Transverse colon (tissue), 4 donors: ENCODE measurements around the gene GLI3.

ENCODE experiments used
- CTCF ChIP-seq, 5 experiments: fragments of 200-600 bp in 3 of 5; fragments of 450-650 bp in 2 of 5; sonication (generic) in 3 of 5; IDR thresholded peaks; 1 replicate in 2 of 5; 2 replicates in 3 of 5; pipeline ENCODE4 v1.5.1; 2016 to 2017; ENCODE audit warnings: antibody characterized with exemption in 5 of 5, inconsistent platforms in 3 of 5, mild to moderate bottlenecking in 2 of 5, moderate library complexity in 1 of 5
- EP300 ChIP-seq: sonication (generic); formaldehyde crosslinking; IDR thresholded peaks from one replicate; pipeline ENCODE4 v1.6.1; 2017; ENCODE audit warnings: antibody characterized with exemption, low read depth
- POLR2AphosphoS5 ChIP-seq, 3 donors: sonication (generic); formaldehyde crosslinking; IDR thresholded peaks; one replicate each; pipeline ENCODE4 v1.6.1; 2016; ENCODE audit warnings: antibody characterized with exemption in 3 of 3

GRCh38 chr7:42035210-42035609, 201.8 kb downstream of the GLI3 start:
- TF ChIP-seq EP300: no peak
- no peak for TF ChIP-seq CTCF (IDR thresholded peaks at IDR 0.05)
- TF ChIP-seq POLR2AphosphoS5 (IDR thresholded peaks at IDR 0.05): no peak
